GM12878 (cell line): ENCODE results near the gene PRKCD. TPM values are rescaled to one million over a fixed set of nuclear protein-coding genes. Genes with fewer than 3 reads are reported as not detected.

ENCODE experiments used
- ATAC-seq: fragments of 200-7000 bp; cut with Tn5 transposase; 3 replicates; pipeline ENCODE4 v1.9.1; 2020; ENCODE audit warnings: mild to moderate bottlenecking, moderate library complexity
- BruUV-seq: library from RNA; stranded (reverse); fragments of 400-500 nt; replicated peaks from 2 replicates; lab custom pipeline; 2021; lab: Mats Ljungman, UMichigan
- CTCF ChIA-PET: fragments of 300-600 bp; sonication (Branson Sonifier 250); formaldehyde crosslinking; extraction: SDS; loops from one replicate; lab custom pipeline; 2021; ENCODE audit warnings: inconsistent platforms; lab: Yijun Ruan, JAX
- POLR2A ChIA-PET: fragments of 350-600 bp; formaldehyde crosslinking; extraction: SDS; loops from one replicate; lab custom pipeline; 2021; ENCODE audit warnings: inconsistent platforms; lab: Charles Lee
- RAD21 ChIA-PET: fragments of 300-600 bp; sonication (Branson Sonifier 250); formaldehyde crosslinking; loops from one replicate; lab custom pipeline; 2023; ENCODE audit warnings: antibody characterized with exemption; ENCODE audit not compliant: unreplicated experiment; lab: Charles Lee
- SMC1A ChIA-PET: fragments of 300-600 bp; sonication (Branson Sonifier 250); formaldehyde crosslinking; loops from one replicate; lab custom pipeline; 2023; ENCODE audit not compliant: unreplicated experiment, uncharacterized antibody; lab: Charles Lee
- DNase-seq: peaks from one replicate; pipeline ENCODE4 v3.0.0-alpha.2; 2011; ENCODE audit warnings: low read depth, low spot score
- FAIRE-seq: peaks from 3 replicates; lab custom pipeline; 2011; peaks lifted over from hg19 to GRCh38; lab: Jason Lieb, UNC
- H2AFZ ChIP-seq: 2 replicates; pipeline ENCODE4 v1.6.0; 2011; ENCODE audit warnings: low read depth, low read length, control low read depth; ENCODE audit not compliant: control insufficient read depth
- H3K27ac ChIP-seq: 2 replicates; pipeline ENCODE4 v1.5.1; 2011; ENCODE audit warnings: control low read depth; ENCODE audit not compliant: control insufficient read depth, insufficient read depth
- H3K27me3 ChIP-seq, 2 experiments: replicated peaks in 1 of 2; 2 replicates each; pipeline versions ENCODE4 v1.6.0 to v1.6.1; 2011; ENCODE audit warnings: low read length in 1 of 2; ENCODE audit not compliant: control insufficient read depth in 2 of 2, insufficient read depth in 2 of 2
- H3K36me3 ChIP-seq, 2 experiments: 2 replicates each; pipeline ENCODE4 v1.5.1; 2011; ENCODE audit warnings: low read length in 1 of 2; ENCODE audit not compliant: control insufficient read depth in 2 of 2, insufficient read depth in 2 of 2
- H3K4me1 ChIP-seq: 2 replicates; pipeline ENCODE4 v1.6.1; 2011; ENCODE audit warnings: mild to moderate bottlenecking, low read length, moderate library complexity, mixed read lengths; ENCODE audit not compliant: control insufficient read depth, insufficient read depth
- H3K4me2 ChIP-seq: 2 replicates; pipeline ENCODE4 v1.6.0; 2011; ENCODE audit warnings: control low read depth; ENCODE audit not compliant: control insufficient read depth, insufficient read depth
- H3K4me3 ChIP-seq: fragments of 200-600 bp; sonication (generic); 2 replicates; pipeline ENCODE4 v1.5.1; 2016
- H3K79me2 ChIP-seq: 2 replicates; pipeline ENCODE4 v1.6.0; 2011; ENCODE audit warnings: low read length; ENCODE audit not compliant: control insufficient read depth, insufficient read depth
- H3K9ac ChIP-seq: 2 replicates; pipeline ENCODE4 v1.8.0; 2011; ENCODE audit warnings: low read length, control low read depth, mixed read lengths; ENCODE audit not compliant: control insufficient read depth, insufficient read depth
- H3K9me3 ChIP-seq: replicated peaks from 3 replicates; pipeline ENCODE4 v1.5.1; 2011; ENCODE audit warnings: mild to moderate bottlenecking, low read length; ENCODE audit not compliant: control insufficient read depth, insufficient read depth
- H4K20me1 ChIP-seq: 2 replicates; pipeline ENCODE4 v1.6.0; 2011; ENCODE audit not compliant: control insufficient read depth, insufficient read depth
- ASH2L ChIP-seq: fragments of 300-600, 200-600 bp; sonication (generic); IDR thresholded peaks from 2 replicates; pipeline ENCODE4 v1.6.1; 2017; ENCODE audit warnings: low read depth, mild to moderate bottlenecking, borderline replicate concordance
- BCL11A ChIP-seq: IDR thresholded peaks from 2 replicates; pipeline ENCODE4 v1.6.1; 2011; ENCODE audit warnings: low read depth, low read length
- CREB1 ChIP-seq: IDR thresholded peaks from 2 replicates; pipeline ENCODE4 v1.6.1; 2012; ENCODE audit warnings: low read depth, mild to moderate bottlenecking, inconsistent platforms
- FOXK2 ChIP-seq: fragments of 450-650 bp; IDR thresholded peaks from 2 replicates; pipeline ENCODE4 v1.6.1; 2017; ENCODE audit warnings: mild to moderate bottlenecking, moderate library complexity
- IRF3 ChIP-seq: fragments of 450-650 bp; IDR thresholded peaks from 2 replicates; pipeline ENCODE4 v1.6.1; 2014; ENCODE audit warnings: mild to moderate bottlenecking
- MTA2 ChIP-seq: fragments of 450-650 bp; IDR thresholded peaks from 2 replicates; pipeline ENCODE4 v1.6.1; 2016; ENCODE audit warnings: low read depth, mild to moderate bottlenecking, moderate library complexity
- PML ChIP-seq: IDR thresholded peaks from 2 replicates; pipeline ENCODE4 v1.6.1; 2012; ENCODE audit warnings: low read length, inconsistent platforms
- POLR2AphosphoS5 ChIP-seq: IDR thresholded peaks from 2 replicates; pipeline ENCODE4 v1.6.1; 2011; ENCODE audit warnings: mild to moderate bottlenecking, low read length, inconsistent platforms
- REST ChIP-seq: IDR thresholded peaks from 2 replicates; pipeline ENCODE4 v1.6.1; 2012; ENCODE audit warnings: mild to moderate bottlenecking, low read depth, low read length
- STAT3 ChIP-seq: IDR thresholded peaks from 2 replicates; pipeline ENCODE4 v1.6.1; 2011; ENCODE audit warnings: low read depth, low read length, improper control_type of control experiment
- YBX1 ChIP-seq: fragments of 450-650 bp; IDR thresholded peaks from 2 replicates; pipeline ENCODE4 v1.6.1; 2016; ENCODE audit warnings: antibody characterized with exemption
- ZNF24 ChIP-seq: fragments of 450-650 bp; IDR thresholded peaks from 2 replicates; pipeline ENCODE4 v1.6.1; 2017; ENCODE audit warnings: antibody characterized with exemption, mild to moderate bottlenecking
- WGBS: methylation state at CpG from one replicate; pipeline ENCODE4 v1.1.6; 2016; ENCODE audit warnings: low lambda C conversion rate; ENCODE audit not compliant: insufficient replicate concordance, insufficient coverage; ENCODE audit errors: missing lambda C conversion rate; 5-methylcytosine and 5-hydroxymethylcytosine counted together
- in situ Hi-C: fragments of 300-500 bp; cut with MboI; formaldehyde crosslinking; loops from 9 replicates; pipeline ENCODE4 v1.14.3; 2018; ENCODE audit warnings: mixed read lengths
- intact Hi-C: fragments of 100-400 bp; cut with micrococcal nuclease; formaldehyde crosslinking; loops from one replicate; pipeline ENCODE4 v1.14.2; 2022; ENCODE audit not compliant: unreplicated experiment
- polyA plus RNA-seq, 11 experiments: library from polyadenylated mRNA; depleted of rRNA in 4 of 11; unstranded in 6 of 11; stranded (reverse) in 5 of 11; fragments of >200 nt; fragmentation: Nextera tagmentation in 4 of 11; fragmentation: Illumina TruSeq in 1 of 11; extraction: Ambion mirVana in 4 of 11; extraction: Trizol in 1 of 11; gene quantifications; 1 replicate in 1 of 11; 2 replicates in 10 of 11; pipeline versions ENCODE4 v1.2.1 to v1.2.3, GENCODE V29; 2011 to 2016; ENCODE audit warnings: inconsistent platforms in 2 of 11, missing spikeins in 2 of 11, low read depth in 1 of 11
- total RNA-seq, 4 experiments: library from RNA; depleted of rRNA in 3 of 4; stranded (reverse); fragments of >200 nt in 3 of 4; fragmentation: Illumina TruSeq in 1 of 4; extraction: Trizol in 1 of 4; gene quantifications; 2 replicates each; pipeline versions ENCODE4 v1.2.1 to v1.2.3, GENCODE V29; 2013 to 2021

PRKCD gene
- total and polyA plus RNA-seq, 10 of the 15 experiments (the other 5 are each of a cell fraction or from before 2014, with no cell fraction given): 10.0 to 114 (median 42.4) TPM

- in situ Hi-C loops: no loop called here
- SMC1A ChIA-PET: interaction anchor here (8.9 kb wide), 1 partner anchor 7 kb away, joined by 67 read pairs; no protein-coding TSS in a partner anchor
- POLR2A ChIA-PET: no interaction called here
- intact Hi-C loops: no loop called here
- Histone ChIP-seq H4K20me1 (no peaks in the 10 kb centered on the region), H3K27ac (no peak overlapping the region), H3K79me2 (peaks cover 9% of the 10 kb centered on the region), H3K27me3 (no peaks in the 10 kb centered on the region), H3K9ac (no peak overlapping the region), H3K36me3 (peaks cover 22 to 40% of the 10 kb centered on the region in 2 experiments), H3K9me3 (no peaks in the 10 kb centered on the region), H2AFZ (no peak overlapping the region), H3K4me2 (no peak overlapping the region), H3K4me3 (no peak overlapping the region), H3K4me1 (0 out of 2 replicates have a peak, but pooled peaks cover 2% of the 10 kb centered on the region)
- ATAC-seq (no peak), DNase-seq (no peak), FAIRE-seq (no peak)
- WGBS: 96% methylated on average over 6 of the region's 6 CpGs
- TF ChIP-seq YBX1 (no peak), REST (no peak), MTA2 (no peak), ZNF24 (no peak), ASH2L (no peak), BCL11A (no peak), CREB1 (no peak), PML (no peak), IRF3 (no peak), FOXK2 (no peak), STAT3 (no peak), POLR2AphosphoS5 (no peak)
- no TSS peak for BruUV-seq
- CTCF ChIA-PET: interaction anchor here (1.4 to 16.5 kb wide), 4 partner anchors 10 to 74 kb away, joined by 6 to 303 read pairs (median 123); no protein-coding TSS in a partner anchor
- RAD21 ChIA-PET: no interaction called here
Observed at GRCh38 chr3:53123953-53124352, 37.1 kb upstream of the PRKCD start.
